Measurements from ENCODE around the gene CNTD1.
A peak's percentile ranks its signal among the peaks of the same experiment; 100 is the strongest.

CNTD1 gene

GRCh38 chr17:42779936-42780850, 18.5 kb upstream of the CNTD1 start, which contains the start of gene WNK4:
TSS of gene WNK4 (plus strand) at chr17:42780610. CDS start at chr17:42780699, 89 bp downstream.
- peak; percentile 16 for DNase-seq

DNA sequence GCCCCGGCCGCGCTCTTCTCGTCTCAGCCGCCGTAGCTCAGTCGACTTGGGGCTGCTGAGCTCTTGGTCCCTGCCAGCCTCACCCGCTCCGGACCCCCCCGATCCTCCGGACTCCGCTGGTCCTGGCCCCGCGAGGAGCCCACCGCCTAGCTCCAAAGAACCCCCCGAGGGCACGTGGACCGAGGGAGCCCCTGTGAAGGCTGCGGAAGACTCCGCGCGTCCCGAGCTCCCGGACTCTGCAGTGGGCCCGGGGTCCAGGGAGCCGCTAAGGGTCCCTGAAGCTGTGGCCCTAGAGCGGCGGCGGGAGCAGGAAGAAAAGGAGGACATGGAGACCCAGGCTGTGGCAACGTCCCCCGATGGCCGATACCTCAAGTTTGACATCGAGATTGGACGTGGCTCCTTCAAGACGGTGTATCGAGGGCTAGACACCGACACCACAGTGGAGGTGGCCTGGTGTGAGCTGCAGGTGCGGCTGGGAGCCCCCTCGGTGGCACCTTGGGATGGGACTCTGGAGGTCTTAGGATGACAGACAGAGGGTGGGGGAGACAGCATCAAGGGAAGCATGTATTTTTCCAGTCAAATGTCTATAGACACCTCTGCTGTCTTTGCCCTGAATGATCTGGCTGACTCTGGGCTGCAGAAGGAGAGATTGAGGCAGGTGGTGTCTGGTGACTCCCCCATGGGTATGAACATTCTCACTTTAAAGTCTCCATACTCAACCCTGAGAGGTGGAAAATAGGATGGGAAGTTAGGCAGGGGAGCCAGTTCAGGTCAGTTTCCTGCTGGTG, 17.6 kb upstream of the CNTD1 start:
- no peak for DNase-seq

DNA sequence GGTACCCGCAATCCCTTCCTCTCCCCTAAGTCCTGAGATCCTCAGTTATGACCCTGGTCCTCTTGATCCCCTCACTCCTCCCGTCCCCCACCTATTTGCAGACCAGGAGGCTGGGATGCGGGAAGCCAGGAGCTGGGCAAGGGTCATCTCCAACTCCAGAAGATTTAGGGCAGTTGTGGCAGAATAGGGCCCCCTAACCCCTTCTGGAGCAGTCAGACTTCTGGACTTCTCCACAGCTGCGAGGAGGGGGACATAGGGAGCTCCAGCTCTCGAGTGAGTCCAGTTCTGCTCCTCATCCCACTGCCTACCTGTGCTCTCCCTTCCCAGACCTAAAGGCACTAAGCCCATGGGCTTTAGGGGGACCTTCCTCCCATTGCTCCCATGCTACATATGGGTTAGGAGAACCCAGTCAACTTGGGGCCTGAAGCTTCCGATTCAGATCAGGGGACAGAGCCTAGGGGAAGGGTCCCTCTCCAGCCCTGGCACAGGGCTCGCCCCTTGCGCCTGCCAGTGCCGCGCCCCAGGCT, 17.0 kb upstream of the CNTD1 start:
- no peak for DNase-seq

GRCh38 chr17:42782166-42783061, 16.2 kb upstream of the CNTD1 start:
- DNase-seq = no peak

- peak; percentile 12 for DNase-seq
Observed at GRCh38 chr17:42783062-42783790, 15.4 kb upstream of the CNTD1 start.

DNA sequence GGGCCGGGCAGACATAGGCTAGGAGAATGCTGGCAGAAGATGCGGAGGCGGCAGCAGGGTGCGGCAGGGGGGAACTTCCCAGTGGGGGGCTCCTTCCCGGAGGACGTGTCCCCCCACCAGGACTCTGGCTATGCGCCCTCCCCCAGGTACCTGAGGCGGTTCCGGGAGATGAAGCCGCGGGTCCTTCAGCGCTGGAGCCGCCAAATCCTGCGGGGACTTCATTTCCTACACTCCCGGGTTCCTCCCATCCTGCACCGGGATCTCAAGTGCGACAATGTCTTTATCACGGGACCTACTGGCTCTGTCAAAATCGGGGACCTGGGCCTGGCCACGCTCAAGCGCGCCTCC, 14.9 kb upstream of the CNTD1 start:
- DNase-seq = no peak

DNA sequence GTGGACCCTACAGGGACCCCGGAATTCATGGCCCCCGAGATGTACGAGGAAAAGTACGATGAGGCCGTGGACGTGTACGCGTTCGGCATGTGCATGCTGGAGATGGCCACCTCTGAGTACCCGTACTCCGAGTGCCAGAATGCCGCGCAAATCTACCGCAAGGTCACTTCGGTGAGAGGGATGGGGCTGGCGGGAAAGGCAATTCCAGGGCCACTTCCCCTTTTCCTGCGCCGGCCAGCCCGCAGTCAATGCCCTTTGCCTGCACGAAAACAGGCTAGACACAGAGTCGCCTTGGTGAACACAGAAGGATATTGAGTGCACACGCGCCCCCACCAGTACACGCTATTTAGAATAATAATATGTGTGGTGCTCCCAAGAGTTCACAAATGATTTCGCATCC, 14.3 kb upstream of the CNTD1 start:
- no peak for DNase-seq

- peak; percentile 22 for DNase-seq
Observed at GRCh38 chr17:42784811-42785592, 13.7 kb upstream of the CNTD1 start.

DNA sequence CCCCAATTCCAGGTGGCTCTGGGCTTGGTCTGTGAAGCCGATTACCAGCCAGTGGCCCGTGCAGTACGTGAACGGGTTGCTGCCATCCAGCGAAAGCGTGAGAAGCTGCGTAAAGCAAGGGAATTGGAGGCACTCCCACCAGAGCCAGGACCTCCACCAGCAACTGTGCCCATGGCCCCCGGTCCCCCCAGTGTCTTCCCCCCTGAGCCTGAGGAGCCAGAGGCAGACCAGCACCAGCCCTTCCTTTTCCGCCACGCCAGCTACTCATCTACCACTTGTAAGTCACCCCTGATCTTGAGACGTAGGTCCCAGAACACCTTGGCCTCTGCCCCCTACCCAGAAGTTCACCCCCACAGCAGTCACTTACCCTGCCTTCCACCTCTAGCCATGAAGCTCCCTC, 11.4 kb upstream of the CNTD1 start:
- no peak for DNase-seq

DNA sequence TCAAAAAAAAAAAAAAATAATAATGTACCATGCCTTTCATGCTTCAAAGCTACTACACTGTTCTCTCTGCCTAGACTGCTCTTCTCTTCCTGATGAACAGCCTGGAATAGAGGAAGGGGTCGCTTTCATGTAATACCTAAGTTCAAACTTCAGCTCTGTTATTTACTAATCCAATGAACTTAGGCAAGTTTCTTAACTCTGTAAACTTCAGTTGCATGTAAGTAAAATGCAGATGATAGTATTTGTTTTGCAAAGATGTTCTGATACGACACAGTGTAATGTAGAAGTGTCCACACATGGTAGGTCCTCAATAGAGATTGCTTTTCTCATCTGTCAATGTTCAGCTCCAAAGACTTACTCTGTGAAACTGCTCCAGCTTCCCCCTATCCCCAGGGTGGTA, 6.7 kb upstream of the CNTD1 start:
- no peak for DNase-seq

DNA sequence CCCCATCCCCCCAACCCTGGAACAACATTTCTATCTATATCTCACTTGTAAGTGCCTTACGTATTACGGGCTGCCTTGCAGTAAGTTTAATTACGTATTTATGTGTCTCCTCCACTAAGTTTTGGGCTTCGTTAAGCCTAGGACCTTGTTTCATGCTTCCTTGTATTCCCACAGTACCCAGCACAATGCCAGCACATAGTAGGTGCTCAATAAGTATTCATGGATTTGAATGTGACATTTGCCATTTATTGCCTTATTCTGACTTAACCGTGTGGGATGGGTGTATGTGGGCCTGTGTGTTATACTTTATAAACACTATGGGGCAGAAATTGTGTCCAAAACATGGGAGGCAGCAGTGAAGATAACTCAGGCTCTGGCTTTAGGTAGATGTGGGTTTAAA, 6.1 kb upstream of the CNTD1 start:
- no peak for DNase-seq

- DNase-seq = no peak
Observed at GRCh38 chr17:42795061-42795460, 3.6 kb upstream of the CNTD1 start.

- no peak for DNase-seq
Observed at GRCh38 chr17:42795465-42795864, 3.2 kb upstream of the CNTD1 start.

DNA sequence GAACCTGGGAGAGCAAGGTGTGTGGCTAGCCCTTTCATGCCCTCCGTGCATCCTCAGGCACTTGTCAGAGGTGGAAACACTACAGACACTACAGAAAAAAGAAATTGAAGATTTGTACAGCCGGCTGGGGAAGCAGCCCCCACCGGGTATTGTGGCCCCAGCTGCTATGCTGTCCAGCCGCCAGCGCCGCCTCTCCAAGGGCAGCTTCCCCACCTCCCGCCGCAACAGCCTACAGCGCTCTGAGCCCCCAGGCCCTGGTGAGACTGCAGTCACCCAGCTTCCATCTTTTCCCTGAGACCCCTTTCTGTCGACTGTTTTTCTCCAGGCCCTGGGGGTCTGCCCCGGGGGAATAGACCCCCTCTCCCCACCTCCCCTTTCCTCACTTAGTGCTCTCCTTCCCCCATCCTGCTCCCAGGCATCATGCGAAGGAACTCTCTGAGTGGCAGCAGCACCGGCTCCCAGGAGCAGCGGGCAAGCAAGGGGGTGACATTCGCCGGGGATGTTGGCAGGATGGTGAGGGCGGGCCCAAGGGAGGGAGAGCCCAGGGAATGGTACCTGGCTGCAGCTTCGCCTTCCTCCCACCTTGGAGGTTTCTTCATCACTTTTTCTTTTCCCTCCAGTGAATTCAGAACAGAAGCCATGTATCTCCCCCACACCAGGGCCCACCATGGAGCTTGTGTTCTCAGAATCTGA, 2.4 kb upstream of the CNTD1 start:
- no peak for DNase-seq

DNA sequence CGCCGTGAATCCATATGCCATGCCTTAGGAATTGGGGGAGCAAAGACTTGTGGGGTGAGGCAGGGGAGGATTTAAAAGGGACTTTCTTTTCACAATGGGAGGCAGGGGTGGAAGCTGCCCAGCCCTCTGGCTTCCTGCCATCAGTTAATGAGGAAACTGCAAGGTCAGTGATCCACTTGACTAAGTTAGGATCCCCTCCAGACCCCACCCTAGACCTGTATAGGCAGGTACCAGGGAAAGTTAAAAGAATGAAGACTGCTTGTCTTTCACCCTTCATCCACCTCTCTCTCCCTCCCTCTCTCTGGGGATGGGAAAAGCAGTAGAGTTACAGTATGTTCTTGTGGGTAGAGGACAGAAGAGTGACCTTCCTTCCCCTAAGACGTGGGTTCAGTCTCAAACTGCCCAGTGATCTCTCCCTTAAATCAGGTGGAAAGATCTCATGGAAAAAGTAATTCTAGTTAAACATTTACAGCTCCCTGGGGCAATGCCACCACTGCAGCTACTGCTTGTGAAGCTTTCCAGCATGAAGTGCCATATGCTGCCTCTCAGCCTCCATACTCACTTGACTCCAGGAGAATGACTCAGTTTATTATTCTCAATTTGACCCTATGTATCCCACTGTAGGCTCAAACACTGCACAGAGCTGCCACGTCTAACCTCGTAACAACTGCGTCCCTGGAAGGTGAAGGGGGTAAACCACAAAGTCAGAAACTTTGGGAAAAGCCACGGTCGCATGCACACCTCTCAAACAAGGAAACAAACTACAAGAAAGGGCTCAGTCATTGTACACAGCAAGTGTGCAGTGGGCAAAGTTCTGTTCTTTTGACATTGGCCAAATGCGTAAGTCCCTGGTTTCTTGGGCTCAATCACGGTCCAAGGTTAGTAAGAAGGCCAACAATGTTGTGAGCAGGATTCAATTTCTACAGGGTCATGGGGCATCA, 1.3 kb upstream of the CNTD1 start:
- DNase-seq = no peak

- no peak for DNase-seq
Observed at GRCh38 chr17:42798011-42798382, 664 bp upstream of the CNTD1 start.

DNA sequence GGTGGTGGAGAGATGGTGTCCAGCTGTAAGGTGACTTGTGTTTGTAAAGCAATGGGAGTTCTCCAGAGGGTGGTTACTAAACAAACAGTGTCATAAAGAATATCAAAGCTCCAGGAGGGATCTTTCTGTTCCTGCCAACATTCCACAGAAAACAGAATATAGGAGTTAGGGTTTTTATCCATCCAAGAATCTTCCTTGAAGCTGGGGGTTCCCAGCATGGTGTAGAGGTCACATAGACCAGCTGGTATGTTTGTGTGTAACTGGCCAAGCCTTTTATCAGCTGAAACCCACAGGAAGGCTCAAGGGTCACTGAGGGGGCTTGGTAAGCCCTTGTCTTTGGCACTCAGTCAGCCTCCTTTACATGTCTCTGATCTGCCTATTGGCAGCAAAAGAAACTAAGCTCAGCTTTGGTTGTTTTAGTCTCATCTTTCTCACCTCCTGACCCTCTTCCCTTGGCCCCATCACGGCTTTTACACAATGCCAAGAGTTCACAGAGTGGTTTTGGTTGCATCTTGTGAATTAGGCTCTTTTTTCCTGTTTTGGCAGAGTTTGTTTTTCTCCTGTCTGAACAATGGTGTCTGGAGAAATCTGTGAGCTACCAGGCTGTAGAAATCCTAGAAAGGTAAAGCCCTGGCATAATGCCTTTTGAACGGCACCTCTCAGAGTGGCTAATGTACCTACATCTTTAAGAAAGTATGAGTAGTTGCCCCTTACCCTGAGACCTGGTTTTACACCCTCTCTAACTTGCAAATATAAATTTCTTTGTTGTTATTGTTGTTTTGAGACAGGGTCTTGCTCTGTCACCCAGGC, 4.6 kb downstream of the CNTD1 start:
- no peak for DNase-seq

DNA sequence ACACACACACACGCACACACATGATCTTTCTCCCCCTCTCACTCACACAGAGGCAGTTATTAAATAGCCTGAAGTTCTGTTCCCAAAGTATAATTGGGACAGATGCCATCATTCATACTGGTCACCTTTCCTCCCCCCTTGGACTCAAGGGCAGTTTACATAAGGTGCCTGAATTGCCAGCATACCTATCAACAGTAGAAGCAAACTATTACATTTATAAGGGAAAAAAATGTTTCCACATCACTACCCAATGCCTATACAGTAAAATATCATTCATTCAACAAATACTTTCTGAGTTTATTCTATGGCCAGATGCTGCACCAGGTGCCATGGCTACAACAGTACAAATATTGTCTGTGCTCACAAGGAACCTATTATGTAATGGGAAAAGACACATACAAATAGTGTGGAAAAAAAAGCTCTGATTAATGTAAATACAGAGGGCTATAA, 6.3 kb downstream of the CNTD1 start:
- DNase-seq = no peak

DNA sequence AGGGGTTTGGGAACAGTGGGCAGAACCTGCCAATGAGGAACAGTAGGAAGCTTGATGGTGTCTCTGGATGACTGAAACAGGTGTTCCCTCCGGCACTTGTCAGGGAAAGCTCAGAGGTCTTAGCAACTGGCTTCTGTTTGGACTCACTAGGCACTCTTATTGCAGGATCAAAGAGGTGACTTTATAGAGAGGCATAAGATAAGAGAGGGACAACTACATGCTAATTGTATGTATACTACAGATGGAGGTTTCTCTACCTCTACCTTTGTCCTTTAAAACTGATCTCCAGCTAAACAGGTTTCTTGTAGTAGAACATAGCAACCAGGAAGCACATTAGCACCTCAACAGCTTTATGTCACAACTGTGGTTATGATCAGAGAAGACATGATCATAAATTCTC, 7.6 kb downstream of the CNTD1 start:
- DNase-seq = no peak

Measured in stimulated activated CD4-positive, alpha-beta T cell treated with anti-CD3 and anti-CD28 coated beads, Interleukin-15, amount 100 ng/mL, for 24 hours (primary cell).